Measurements from ENCODE around the gene C19orf81. TPM values are rescaled to one million over a fixed set of nuclear protein-coding genes. Genes with fewer than 3 reads are reported as not detected.

The C19orf81 gene
- total and polyA plus RNA-seq, 7 donors, result not detected

DNA sequence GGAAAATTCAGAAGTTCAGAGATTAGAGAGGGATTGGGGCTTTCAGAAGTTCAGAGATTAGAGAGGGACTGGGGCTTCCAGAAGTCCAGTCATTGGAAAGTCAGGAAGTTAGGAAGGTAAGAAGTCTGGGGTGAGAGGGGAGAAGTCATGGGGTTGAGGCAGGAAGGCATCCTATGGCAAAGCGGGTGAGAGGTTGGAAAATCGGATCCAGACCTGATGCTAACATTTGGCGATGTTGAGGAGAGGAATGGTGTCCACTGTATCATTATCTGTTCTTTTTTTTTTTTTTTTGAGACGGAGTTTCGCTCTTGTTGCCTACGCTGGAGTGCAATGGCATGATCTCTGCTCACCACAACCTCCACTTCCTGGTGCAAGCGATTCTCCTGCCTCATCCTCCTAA, 20.7 kb upstream of the C19orf81 start:
- Histone ChIP-seq H3K4me3 (no peak overlapping the region), H3K36me3 (no peaks in the 10 kb centered on the region), H3K4me1 (no peaks in the 10 kb centered on the region), H3K27me3 (peaks cover 0 to 32% (median 14%) of the 10 kb centered on the region in 3 donors), H3K9me3 (peaks cover 0 to 4% (median 2%) of the 10 kb centered on the region in 4 donors), H3K27ac (no peak overlapping the region)
- no peak for DNase-seq
- TF ChIP-seq EP300 (IDR thresholded peaks at IDR 0.05) (no peak), POLR2AphosphoS5 (IDR thresholded peaks at IDR 0.05) (no peak), POLR2A (IDR thresholded peaks at IDR 0.05) (no peak)
- TF ChIP-seq, protein P1, sequence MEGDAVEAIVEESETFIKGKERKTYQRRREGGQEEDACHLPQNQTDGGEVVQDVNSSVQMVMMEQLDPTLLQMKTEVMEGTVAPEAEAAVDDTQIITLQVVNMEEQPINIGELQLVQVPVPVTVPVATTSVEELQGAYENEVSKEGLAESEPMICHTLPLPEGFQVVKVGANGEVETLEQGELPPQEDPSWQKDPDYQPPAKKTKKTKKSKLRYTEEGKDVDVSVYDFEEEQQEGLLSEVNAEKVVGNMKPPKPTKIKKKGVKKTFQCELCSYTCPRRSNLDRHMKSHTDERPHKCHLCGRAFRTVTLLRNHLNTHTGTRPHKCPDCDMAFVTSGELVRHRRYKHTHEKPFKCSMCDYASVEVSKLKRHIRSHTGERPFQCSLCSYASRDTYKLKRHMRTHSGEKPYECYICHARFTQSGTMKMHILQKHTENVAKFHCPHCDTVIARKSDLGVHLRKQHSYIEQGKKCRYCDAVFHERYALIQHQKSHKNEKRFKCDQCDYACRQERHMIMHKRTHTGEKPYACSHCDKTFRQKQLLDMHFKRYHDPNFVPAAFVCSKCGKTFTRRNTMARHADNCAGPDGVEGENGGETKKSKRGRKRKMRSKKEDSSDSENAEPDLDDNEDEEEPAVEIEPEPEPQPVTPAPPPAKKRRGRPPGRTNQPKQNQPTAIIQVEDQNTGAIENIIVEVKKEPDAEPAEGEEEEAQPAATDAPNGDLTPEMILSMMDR (IDR thresholded peaks at IDR 0.05), result no peak
- WGBS, 2 donors, result 89 to 92% methylated on average over 7 of the region's 7 CpGs
- intact Hi-C loops (cut with DNase I), result no loop called here

DNA sequence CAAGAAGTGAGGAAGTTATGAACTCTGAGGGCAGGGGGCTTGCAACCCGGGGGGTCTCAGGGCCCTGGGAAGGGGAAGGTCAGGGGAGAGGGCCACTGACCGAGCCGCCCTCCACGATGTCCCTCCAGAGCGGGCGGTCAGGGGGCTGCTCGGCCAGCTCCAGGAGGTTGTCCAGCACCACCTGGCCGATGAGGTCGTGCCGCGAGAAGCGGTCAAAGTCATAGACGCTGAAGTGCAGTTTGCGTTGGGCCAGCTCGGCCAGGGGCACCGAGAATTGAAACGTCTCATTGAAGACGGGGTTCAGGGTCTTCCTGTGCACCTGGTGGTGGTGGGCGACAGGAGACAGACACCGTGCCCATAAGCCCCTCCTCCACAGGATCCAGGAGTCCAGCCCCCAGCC, 20.1 kb upstream of the C19orf81 start:
- Histone ChIP-seq H3K36me3 (no peaks in the 10 kb centered on the region), H3K9me3 (peaks cover 0 to 11% (median 6%) of the 10 kb centered on the region in 4 donors), H3K4me3 (no peak overlapping the region), H3K4me1 (no peaks in the 10 kb centered on the region), H3K27ac (no peak overlapping the region), H3K27me3 (peaks cover 0 to 32% (median 14%) of the 10 kb centered on the region in 3 donors)
- no peak for DNase-seq
- no peak for TF ChIP-seq POLR2AphosphoS5 (IDR thresholded peaks at IDR 0.05)
- no peak for TF ChIP-seq EP300 (IDR thresholded peaks at IDR 0.05)
- TF ChIP-seq POLR2A (IDR thresholded peaks at IDR 0.05), result no peak
- TF ChIP-seq, protein P1 (IDR thresholded peaks at IDR 0.05), result no peak
- 81% methylated on average over 20 of the region's 20 CpGs for WGBS, 2 donors
- intact Hi-C loops (cut with DNase I), result no loop called here

DNA sequence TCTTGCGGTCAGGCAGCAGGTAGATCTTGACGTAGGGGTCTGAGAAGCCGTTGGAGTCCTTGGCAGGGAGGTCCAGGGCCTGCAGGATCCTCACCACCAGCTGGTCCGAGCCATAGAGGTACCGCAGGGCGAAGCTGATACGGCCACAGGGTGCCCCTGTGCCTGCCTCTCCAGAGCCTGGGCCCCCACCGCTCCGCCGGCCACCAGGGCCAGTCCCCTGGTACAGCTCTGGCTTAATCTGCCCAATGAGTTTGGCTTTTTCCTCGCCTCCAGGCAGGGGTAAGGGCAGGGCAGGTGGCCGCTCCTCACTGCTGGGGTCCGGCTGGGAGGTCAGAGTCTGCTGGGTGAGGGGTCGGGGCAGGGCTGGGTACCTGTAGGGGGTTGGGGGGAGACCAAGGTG, 19.4 kb upstream of the C19orf81 start:
- 68 to 77% methylated on average over 14 of the region's 14 CpGs for WGBS, 2 donors
- Histone ChIP-seq H3K27ac (no peak overlapping the region), H3K9me3 (peaks cover 0 to 16% (median 8%) of the 10 kb centered on the region in 4 donors), H3K27me3 (peaks cover 0 to 32% (median 14%) of the 10 kb centered on the region in 3 donors), H3K4me3 (no peak overlapping the region), H3K36me3 (no peaks in the 10 kb centered on the region), H3K4me1 (no peaks in the 10 kb centered on the region)
- intact Hi-C loops (cut with DNase I), result no loop called here
- DNase-seq, result no peak
- TF ChIP-seq POLR2A (IDR thresholded peaks at IDR 0.05), result no peak
- TF ChIP-seq, protein P1 (IDR thresholded peaks at IDR 0.05), result no peak

DNA sequence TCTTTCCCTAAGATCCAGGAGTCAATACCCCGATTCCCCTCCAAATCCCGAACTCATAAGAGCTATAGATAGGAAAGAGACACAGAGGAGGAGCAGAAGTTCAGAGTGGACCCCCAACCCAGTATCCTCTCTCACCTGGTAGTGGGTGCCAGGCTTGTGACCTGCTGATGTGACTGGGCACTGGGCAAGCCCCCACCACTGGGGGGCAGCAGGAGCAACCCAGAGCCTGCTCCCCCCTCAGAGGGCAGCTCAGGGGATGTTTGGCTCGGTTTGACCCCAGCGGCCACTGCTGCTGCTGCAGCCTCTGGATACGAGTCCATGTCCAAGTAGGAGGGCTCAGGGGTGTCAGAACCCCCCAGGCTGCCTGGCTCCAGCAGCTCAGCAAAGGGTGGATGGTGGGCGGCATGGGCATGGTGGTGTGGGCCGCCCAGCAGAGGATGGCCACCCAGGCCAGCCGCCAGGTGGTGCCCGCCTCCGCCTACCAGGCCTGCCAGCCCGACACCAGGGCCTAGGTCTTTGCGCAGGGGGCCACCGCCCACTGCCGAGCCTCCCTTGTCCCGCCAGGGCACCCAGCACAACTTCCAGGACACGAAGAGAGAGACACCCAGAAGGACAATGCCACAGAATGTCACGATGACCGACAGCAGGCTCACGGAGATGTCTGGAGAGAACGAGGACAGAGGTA, 17.0 kb upstream of the C19orf81 start:
- TF ChIP-seq POLR2A (IDR thresholded peaks at IDR 0.05) (no peak), POLR2AphosphoS5 (IDR thresholded peaks at IDR 0.05) (no peak), EP300 (IDR thresholded peaks at IDR 0.05) (no peak)
- TF ChIP-seq, protein P1 (IDR thresholded peaks at IDR 0.05), result no peak
- intact Hi-C loops (cut with DNase I), result no loop called here
- H3K4me3 ChIP-seq, result no peak overlapping the region
- H3K27ac ChIP-seq, result no peak overlapping the region
- H3K36me3 ChIP-seq, result no peaks in the 10 kb centered on the region
- 79 to 85% methylated on average over 20 of the region's 20 CpGs for WGBS, 2 donors
- peaks cover 0 to 16% (median 8%) of the 10 kb centered on the region in 4 donors for H3K9me3 ChIP-seq
- DNase-seq, result no peak
- H3K27me3 ChIP-seq, result peaks cover 0 to 36% (median 20%) of the 10 kb centered on the region in 3 donors
- H3K4me1 ChIP-seq, result no peaks in the 10 kb centered on the region

DNA sequence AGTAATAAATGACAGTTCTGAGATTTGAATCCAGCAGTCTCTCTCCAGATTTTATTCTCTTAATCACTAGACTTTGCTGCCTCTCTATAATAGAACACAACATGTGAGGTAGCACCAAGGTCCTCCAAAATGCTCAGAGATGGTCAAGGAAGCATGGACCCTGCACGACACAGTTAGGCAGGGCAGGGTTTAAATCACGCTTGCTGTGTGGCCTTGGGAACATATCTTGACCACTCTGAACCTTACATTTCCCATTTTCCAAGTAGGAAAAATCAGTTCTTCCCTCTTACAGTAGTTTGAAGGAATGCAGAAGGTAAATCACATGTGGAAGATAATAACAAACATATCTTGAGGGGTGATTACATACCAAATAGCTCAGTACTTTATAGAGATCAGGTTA, 15.9 kb upstream of the C19orf81 start:
- Histone ChIP-seq H3K27ac (no peak overlapping the region), H3K9me3 (peaks cover 0 to 16% (median 8%) of the 10 kb centered on the region in 4 donors), H3K36me3 (no peaks in the 10 kb centered on the region), H3K27me3 (peaks cover 0 to 37% (median 30%) of the 10 kb centered on the region in 3 donors), H3K4me3 (no peak overlapping the region), H3K4me1 (no peaks in the 10 kb centered on the region)
- DNase-seq, result no peak
- intact Hi-C loops (cut with DNase I), result no loop called here
- TF ChIP-seq POLR2AphosphoS5 (IDR thresholded peaks at IDR 0.05) (no peak), POLR2A (IDR thresholded peaks at IDR 0.05) (no peak), EP300 (IDR thresholded peaks at IDR 0.05) (no peak)
- TF ChIP-seq, protein P1 (IDR thresholded peaks at IDR 0.05), result no peak
- 79 to 85% methylated on average over 2 of the region's 2 CpGs for WGBS, 2 donors

All from sigmoid colon (tissue), 7 donors.